Muscle of arm (tissue), 14 donors: ENCODE data around the gene GIMAP5. TPM values are rescaled to one million over a fixed set of nuclear protein-coding genes. Genes with fewer than 3 reads are reported as not detected.

Experiments
- DNase-seq: peaks from one replicate; pipeline ENCODE4 v3.0.0-alpha.2; 2013
- long read RNA-seq, 11 donors: transcript quantifications; one replicate each; lab custom pipeline, GENCODE V29; 2026
- polyA plus RNA-seq, 12 donors: library from polyadenylated mRNA; unstranded; fragments of 120-200 nt; gene quantifications; one replicate each; pipeline ENCODE4 v1.2.1, GENCODE V29; 2013; ENCODE audit not compliant: insufficient read length in 12 of 12

The GIMAP5 gene
- polyA plus RNA-seq: 10 to 100 TPM in 1 of 12 donors, 1 to 10 TPM in 10, not detected in 1; 5.4 to 10.7 (median 7.7) TPM
- long read RNA-seq, donor 1, partial matches to known transcripts: 0 of 2 reads
- long read RNA-seq, donor 1, other reads (novel, unspliced or antisense): 0 of 2 reads
- long read RNA-seq, donor 2, partial matches to known transcripts: 0 of 4 reads
- long read RNA-seq, donor 2, other reads (novel, unspliced or antisense): 0 of 4 reads
- long read RNA-seq, donor 3, partial matches to known transcripts: 0 of 4 reads
- long read RNA-seq, donor 3, other reads (novel, unspliced or antisense): 0 of 4 reads
- long read RNA-seq, donor 4, partial matches to known transcripts: 0 of 3 reads
- long read RNA-seq, donor 4, other reads (novel, unspliced or antisense): 0 of 3 reads
- long read RNA-seq, donor 5, partial matches to known transcripts: 0 of 2 reads
- long read RNA-seq, donor 5, other reads (novel, unspliced or antisense): 0 of 2 reads
- long read RNA-seq, donor 6, transcript GIMAP5-201 (3 exons, 2,291 nt): major isoform, 7 of 7 reads
- long read RNA-seq, donor 6, partial matches to known transcripts: 0 of 7 reads
- long read RNA-seq, donor 6, other reads (novel, unspliced or antisense): 0 of 7 reads
- long read RNA-seq, donor 7, partial matches to known transcripts: 0 of 2 reads
- long read RNA-seq, donor 7, other reads (novel, unspliced or antisense): 0 of 2 reads
- long read RNA-seq, donor 8, full-length matches to known transcripts: 8 of 8 reads
- long read RNA-seq, donor 8, partial matches to known transcripts: 0 of 8 reads
- long read RNA-seq, donor 8, other reads (novel, unspliced or antisense): 0 of 8 reads
- long read RNA-seq, donor 9, full-length matches to known transcripts: 5 of 5 reads
- long read RNA-seq, donor 9, partial matches to known transcripts: 0 of 5 reads
- long read RNA-seq, donor 9, other reads (novel, unspliced or antisense): 0 of 5 reads
- long read RNA-seq, donor 10, transcript GIMAP5-201 (3 exons, 2,291 nt): major isoform, 5 of 5 reads
- long read RNA-seq, donor 10, partial matches to known transcripts: 0 of 5 reads
- long read RNA-seq, donor 10, other reads (novel, unspliced or antisense): 0 of 5 reads
- long read RNA-seq, donor 11, full-length matches to known transcripts: 7 of 7 reads
- long read RNA-seq, donor 11, partial matches to known transcripts: 0 of 7 reads
- long read RNA-seq, donor 11, other reads (novel, unspliced or antisense): 0 of 7 reads

- no peak for DNase-seq
These were observed at the start of gene GIMAP5 for GRCh38 chr7:150737265-150738055. Gene GIMAP5 (plus strand): TSS chr7:150737418. CDS start chr7:150740885, 3,467 bp downstream.

DNA sequence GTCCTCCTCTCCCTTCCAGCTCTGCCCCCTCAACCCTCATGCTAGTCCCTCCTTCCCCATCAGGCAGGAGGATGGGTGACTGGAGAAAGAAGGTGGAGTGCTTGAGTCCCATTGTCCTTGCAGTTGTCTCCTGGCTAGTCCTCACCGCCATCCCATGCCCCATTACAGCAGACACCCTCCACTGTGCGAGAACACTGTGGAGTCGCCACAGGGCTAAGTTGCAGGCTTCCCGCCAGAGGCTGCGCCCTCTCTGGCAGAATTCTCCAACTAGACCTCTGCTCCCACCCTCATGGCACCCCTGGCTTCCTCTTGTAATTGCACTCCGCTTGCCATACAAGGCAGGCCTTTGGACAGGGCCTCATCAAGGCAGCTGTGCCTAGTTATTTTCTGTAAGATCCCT is 48.6 kb upstream of the GIMAP5 start:
- DNase-seq: no peak

DNA sequence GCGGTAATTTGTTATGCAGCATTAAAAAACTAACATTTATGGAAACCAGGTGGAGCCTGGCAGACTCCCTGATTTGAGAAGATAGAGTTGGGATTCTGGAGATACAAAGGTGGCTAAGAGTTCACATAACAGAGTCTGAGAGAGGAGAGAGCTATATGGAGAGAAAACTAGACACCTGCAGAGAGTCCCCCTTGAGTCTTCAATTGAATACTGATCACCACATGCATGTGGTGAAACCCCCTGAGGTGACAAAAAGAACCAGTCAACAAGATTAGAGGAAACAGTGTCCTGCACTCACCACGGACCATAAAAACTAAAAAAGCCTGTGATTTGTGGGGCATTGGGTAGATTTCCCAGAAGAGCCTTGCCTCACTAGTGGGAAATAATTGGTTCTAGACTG is 41.6 kb upstream of the GIMAP5 start:
- no peak for DNase-seq

GRCh38 chr7:150703209-150703608 is 34.0 kb upstream of the GIMAP5 start:
- DNase-seq: no peak

DNA sequence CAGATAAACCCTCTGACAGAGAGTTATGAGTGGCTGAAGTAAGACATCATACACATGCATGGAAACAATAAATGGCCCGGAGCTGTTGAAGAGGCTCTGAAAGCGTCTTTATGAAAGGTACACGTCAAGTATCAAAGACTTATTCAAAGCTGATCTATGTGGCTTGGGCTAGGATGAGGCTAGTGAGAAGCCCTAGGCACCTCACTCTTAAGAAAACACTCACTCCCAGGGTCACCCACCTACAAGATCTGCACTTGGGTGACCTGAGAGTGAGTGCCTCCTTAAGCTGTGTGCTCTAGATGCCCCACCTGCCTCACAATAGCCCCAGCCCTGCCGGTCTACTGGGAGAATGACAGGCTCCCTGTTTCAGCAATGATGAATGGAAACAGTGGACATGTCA is 21.9 kb upstream of the GIMAP5 start:
- no peak for DNase-seq

GRCh38 chr7:150715738-150716137 is 21.5 kb upstream of the GIMAP5 start:
- DNase-seq: no peak

DNA sequence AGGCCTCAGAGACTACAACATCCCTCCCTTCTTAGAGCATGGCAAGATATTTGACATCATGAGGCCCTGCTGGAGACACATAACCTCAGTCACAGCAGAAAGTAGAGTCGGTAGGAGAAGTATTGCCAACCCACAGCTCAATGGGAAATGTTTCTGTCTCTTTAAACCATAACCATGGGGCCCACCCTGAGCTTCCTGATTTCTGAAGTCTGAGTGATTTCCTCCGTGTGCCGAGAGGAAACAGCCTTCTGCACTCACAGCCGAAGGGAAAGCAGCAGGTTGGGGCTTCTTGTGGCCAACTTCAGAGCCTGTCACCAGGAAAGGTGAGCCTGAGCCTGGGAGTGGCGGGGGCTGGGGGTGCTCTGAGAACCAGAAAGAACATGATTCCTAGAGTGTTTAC is 20.9 kb upstream of the GIMAP5 start, which contains the start of gene GIMAP1:
GIMAP1 (plus strand) TSS at position 246 of the 400 bp plus-strand sequence. CDS start 2,435 bp downstream, outside the sequence.
- DNase-seq: no peak

DNA sequence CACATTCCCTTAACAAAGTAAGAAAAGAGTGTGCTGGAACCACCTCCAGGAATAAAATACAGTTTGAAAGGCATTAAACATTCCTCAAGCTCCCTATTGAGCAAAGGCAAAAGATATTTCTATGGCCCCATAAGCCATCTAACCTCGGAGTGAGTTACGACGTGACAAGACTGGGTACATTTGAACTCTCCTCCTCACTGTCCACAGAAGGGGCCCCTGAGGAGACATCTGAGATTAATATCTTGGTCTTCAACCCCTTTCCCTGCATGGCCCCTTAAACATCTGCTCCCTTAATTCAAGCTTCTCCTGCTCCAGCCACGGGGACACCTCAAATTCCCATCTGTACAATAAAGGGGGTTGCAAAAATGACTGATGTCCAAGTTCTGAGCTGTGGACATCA is 20.3 kb upstream of the GIMAP5 start:
- DNase-seq: no peak

- no peak for DNase-seq
These were observed 19.3 kb upstream of the GIMAP5 start for GRCh38 chr7:150717814-150718420.

- DNase-seq: no peak
These were observed 17.8 kb upstream of the GIMAP5 start for GRCh38 chr7:150719436-150719835.

DNA sequence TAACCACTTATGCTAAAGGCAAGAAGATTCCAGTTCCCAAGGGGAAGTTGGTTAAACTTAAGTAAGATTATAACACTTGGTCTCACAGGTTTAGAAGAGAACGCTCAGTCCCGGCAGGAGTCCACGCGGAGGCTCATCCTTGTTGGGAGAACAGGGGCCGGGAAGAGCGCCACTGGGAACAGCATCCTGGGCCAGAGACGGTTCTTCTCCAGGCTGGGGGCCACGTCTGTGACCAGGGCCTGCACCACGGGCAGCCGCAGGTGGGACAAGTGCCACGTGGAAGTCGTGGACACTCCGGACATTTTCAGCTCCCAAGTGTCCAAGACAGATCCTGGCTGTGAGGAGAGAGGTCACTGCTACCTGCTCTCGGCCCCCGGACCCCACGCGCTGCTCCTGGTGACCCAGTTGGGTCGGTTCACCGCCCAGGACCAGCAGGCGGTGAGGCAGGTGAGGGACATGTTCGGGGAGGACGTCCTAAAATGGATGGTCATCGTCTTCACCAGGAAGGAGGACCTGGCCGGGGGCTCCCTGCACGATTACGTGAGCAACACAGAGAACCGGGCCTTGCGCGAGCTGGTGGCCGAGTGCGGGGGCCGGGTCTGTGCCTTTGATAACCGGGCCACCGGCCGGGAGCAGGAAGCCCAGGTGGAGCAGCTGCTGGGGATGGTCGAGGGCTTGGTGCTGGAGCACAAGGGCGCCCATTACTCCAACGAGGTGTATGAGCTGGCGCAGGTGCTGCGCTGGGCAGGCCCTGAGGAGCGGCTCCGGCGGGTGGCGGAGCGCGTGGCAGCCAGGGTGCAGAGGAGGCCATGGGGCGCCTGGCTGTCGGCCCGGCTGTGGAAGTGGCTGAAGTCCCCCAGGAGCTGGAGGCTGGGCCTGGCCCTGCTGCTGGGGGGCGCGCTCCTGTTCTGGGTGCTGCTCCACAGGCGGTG is 17.0 kb upstream of the GIMAP5 start:
- DNase-seq: no peak

DNA sequence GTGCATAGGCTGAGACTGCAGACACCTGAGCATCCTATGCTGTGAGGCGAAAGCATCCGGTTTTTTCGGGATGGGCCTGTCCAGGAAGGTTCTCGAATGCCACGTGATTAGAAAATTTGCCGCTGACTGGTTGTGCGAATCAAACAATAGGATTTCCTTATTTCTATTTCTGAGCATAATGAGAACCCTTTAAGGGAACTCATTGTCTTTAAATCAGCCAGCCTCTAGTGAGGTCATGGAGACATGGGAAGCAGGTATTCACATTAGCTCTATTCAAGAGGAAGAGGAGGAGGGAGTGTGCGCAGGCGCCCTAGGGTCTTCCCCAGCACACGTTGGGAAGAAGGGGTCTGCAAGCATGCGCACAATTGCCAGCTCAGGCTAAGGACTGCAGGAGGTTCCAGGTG is 15.2 kb upstream of the GIMAP5 start:
- DNase-seq: no peak

- DNase-seq: no peak
These were observed 14.7 kb upstream of the GIMAP5 start for GRCh38 chr7:150722431-150722931.

- DNase-seq: no peak
These were observed 13.8 kb upstream of the GIMAP5 start for GRCh38 chr7:150723467-150723866.

DNA sequence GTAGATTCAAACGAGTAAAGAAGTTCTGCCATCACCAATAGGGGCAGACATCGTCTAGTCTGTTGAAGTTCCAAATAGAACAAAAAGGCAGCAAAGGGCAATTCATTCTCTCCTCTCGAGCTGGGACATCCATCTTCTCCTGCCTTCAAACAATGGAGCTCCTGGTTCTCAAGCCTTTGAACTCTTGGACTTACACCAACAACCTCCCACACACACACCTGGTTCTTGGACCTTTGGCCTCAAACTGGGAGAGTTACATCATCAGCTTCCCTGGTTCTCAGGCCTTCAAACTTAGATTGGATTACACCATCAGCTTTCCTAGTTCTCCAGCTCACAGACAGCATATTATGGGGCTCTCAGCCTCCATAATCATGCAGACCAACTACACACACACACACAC is 9.8 kb upstream of the GIMAP5 start:
- no peak for DNase-seq

DNA sequence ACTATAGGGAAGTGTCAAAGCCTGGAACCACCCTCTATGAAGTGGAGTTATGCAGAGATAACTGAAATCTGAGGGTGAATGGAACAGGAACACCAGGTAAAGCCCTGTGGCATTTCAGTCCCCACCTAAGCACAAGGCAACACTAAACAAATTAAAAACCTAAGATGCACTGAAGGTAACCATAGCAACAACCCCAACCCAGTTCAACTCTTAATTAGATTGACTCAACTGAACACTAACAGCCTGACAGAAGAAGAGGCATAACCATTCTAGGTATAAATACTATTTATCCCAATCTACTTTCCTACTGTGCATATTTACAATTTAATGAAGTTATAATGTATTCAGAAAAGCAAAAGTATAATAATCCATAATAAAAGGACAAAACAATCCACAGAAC is 9.2 kb upstream of the GIMAP5 start:
- DNase-seq: no peak

GRCh38 chr7:150728609-150729008 is 8.6 kb upstream of the GIMAP5 start:
- no peak for DNase-seq

- no peak for DNase-seq
These were observed 5.3 kb upstream of the GIMAP5 start for GRCh38 chr7:150731916-150732315.

- no peak for DNase-seq
These were observed 4.3 kb upstream of the GIMAP5 start for GRCh38 chr7:150732786-150733481.
